K562 (cell line): ENCODE measurements around the gene MCM7. TPM values are rescaled to one million over a fixed set of nuclear protein-coding genes. Genes with fewer than 3 reads are reported as not detected.

Experiments used
- BACH1 ChIP-seq: fragments of 200-800 bp; sonication (Bioruptor generic); IDR thresholded peaks from 2 replicates; pipeline ENCODE4 v1.6.1; 2016; ENCODE audit warnings: missing genetic modification characterization, missing compliant biosample characterization
- CBX1 ChIP-seq: sonication (generic); IDR thresholded peaks from 2 replicates; pipeline ENCODE4 v1.6.1; 2016; ENCODE audit warnings: antibody characterized with exemption, low read depth, mild to moderate bottlenecking
- CREB1 ChIP-seq, 2 experiments: sonication (generic) in 1 of 2; formaldehyde crosslinking in 1 of 2; IDR thresholded peaks; 2 replicates each; pipeline versions ENCODE4 v1.6.1 to v1.8.0; 2012 to 2022; ENCODE audit warnings: inconsistent platforms in 1 of 2, mild to moderate bottlenecking in 1 of 2, missing genetic modification reagents in 1 of 2, moderate library complexity in 1 of 2
- CREB5 ChIP-seq: fragments of 250-450 bp; sonication (Bioruptor Pico); IDR thresholded peaks from 2 replicates; pipeline ENCODE4 v1.5.0; 2020; ENCODE audit warnings: mild to moderate bottlenecking
- CTBP1 ChIP-seq: fragments of 450-650 bp; IDR thresholded peaks from 2 replicates; pipeline ENCODE4 v1.6.1; 2016; ENCODE audit warnings: borderline replicate concordance
- HCFC1 ChIP-seq: IDR thresholded peaks from 2 replicates; pipeline ENCODE4 v1.6.1; 2012; ENCODE audit warnings: low read depth, low read length, improper control_type of control experiment
- KDM1A ChIP-seq, 2 experiments: fragments of 450-650 bp; IDR thresholded peaks; 2 replicates each; pipeline ENCODE4 v1.6.1; 2016; ENCODE audit warnings: mild to moderate bottlenecking in 2 of 2
- KDM2B ChIP-seq: fragments of 250-450 bp; sonication (Bioruptor Pico); IDR thresholded peaks from 2 replicates; pipeline ENCODE4 v1.8.0; 2021; ENCODE audit warnings: mild to moderate bottlenecking, moderate library complexity
- PHB2 ChIP-seq: fragments of 450-650 bp; IDR thresholded peaks from 2 replicates; pipeline ENCODE4 v1.6.1; 2017; ENCODE audit warnings: low read depth
- POLR3G ChIP-seq: IDR thresholded peaks from 2 replicates; pipeline ENCODE4 v1.6.1; 2011; ENCODE audit not compliant: insufficient read length, insufficient replicate concordance; ENCODE audit errors: extremely low read depth
- RBFOX2 ChIP-seq: fragments of 200-400 bp; formaldehyde crosslinking; IDR thresholded peaks from 2 replicates; pipeline ENCODE4 v1.6.1; 2017; ENCODE audit warnings: low read depth, mild to moderate bottlenecking, low read length, moderate library complexity
- SP1 ChIP-seq: sonication (generic); formaldehyde crosslinking; IDR thresholded peaks from 2 replicates; pipeline ENCODE4 v1.8.1; 2022; ENCODE audit warnings: mild to moderate bottlenecking, missing genetic modification reagents
- TAF15 ChIP-seq: fragments of 200-400 bp; formaldehyde crosslinking; IDR thresholded peaks from 2 replicates; pipeline ENCODE4 v1.6.1; 2017; ENCODE audit warnings: mild to moderate bottlenecking, low read depth, low read length, moderate library complexity
- ZC3H4 ChIP-seq: sonication (generic); formaldehyde crosslinking; IDR thresholded peaks from 2 replicates; pipeline ENCODE4 v1.9.0; 2021; ENCODE audit warnings: missing genetic modification reagents, borderline replicate concordance
- ZFP30 ChIP-seq: fragments of 250-450 bp; sonication (Bioruptor Pico); IDR thresholded peaks from 2 replicates; pipeline ENCODE4 v1.8.0; 2022; ENCODE audit warnings: moderate library complexity, mild to moderate bottlenecking, inconsistent platforms, borderline replicate concordance
- polyA plus RNA-seq, 8 experiments: library from polyadenylated mRNA; depleted of rRNA in 4 of 8; stranded (reverse) in 5 of 8; unstranded in 3 of 8; fragments of >200 nt; fragmentation: Nextera tagmentation in 2 of 8; fragmentation: Illumina TruSeq in 1 of 8; extraction: Ambion mirVana in 2 of 8; extraction: Trizol in 1 of 8; gene quantifications; 2 replicates each; pipeline versions ENCODE4 v1.2.1 to v1.2.3, GENCODE V29; 2011 to 2014; ENCODE audit warnings: inconsistent platforms in 1 of 8, missing spikeins in 1 of 8
- total RNA-seq, 7 experiments: library from RNA; depleted of rRNA in 6 of 7; stranded (reverse); fragments of >200 nt in 6 of 7; fragmentation: Illumina TruSeq in 2 of 7; extraction: Trizol in 2 of 7; gene quantifications; 2 replicates each; pipeline versions ENCODE4 v1.2.1 to v1.2.3, GENCODE V29; 2011 to 2021; ENCODE audit warnings: low replicate concordance in 1 of 7
- TF ChIP-seq, protein P1 (sequence below): fragments of 450-650 bp; IDR thresholded peaks from 2 replicates; pipeline ENCODE4 v1.6.1; 2016; ENCODE audit warnings: mild to moderate bottlenecking, moderate library complexity

MCM7 gene
- total and polyA plus RNA-seq, 9 of the 15 experiments (the other 6 are each of a cell fraction or from before 2014, with no cell fraction given), result 329 to 856 (median 437) TPM

DNA sequence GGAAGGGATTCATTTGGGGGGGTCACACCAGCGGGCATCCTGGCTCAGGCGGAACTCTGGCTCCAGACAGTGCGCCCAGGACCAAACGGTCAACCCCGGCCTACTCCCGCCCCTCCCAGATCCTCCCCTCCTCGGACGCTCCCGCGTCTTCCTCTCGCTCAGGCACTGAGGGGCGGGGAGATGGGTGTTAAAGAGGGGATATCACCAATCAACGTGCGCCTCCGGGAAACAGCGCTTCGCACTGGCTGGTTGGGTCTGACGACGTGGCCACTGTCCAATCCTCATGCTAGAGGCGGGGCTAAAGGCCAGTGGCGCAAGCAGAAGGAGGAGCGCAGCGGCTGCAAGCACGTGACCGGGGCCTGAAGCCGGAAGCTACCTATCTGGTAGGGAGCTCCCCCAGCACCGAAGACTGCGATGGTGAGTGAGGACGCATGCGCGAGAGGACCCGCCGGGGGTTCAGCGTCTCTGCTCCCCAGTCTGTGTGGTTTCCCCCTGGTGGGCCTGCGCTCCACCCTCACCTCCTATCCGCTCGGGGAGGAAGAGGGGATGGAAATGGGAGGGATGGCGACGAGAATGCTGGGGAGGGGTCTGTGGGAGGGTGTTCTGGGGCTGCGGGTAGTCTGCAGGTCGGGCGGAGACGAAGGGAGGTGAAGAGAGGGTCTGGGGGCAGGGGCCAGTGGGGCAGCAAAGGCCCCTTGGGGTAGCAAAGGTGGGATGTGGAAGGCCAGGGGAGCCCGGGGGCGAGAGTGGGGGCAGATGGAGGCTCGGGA lies 47.5 kb upstream of the MCM7 start, which contains the start of gene LAMTOR4 (continued):
- TF ChIP-seq, protein P1, sequence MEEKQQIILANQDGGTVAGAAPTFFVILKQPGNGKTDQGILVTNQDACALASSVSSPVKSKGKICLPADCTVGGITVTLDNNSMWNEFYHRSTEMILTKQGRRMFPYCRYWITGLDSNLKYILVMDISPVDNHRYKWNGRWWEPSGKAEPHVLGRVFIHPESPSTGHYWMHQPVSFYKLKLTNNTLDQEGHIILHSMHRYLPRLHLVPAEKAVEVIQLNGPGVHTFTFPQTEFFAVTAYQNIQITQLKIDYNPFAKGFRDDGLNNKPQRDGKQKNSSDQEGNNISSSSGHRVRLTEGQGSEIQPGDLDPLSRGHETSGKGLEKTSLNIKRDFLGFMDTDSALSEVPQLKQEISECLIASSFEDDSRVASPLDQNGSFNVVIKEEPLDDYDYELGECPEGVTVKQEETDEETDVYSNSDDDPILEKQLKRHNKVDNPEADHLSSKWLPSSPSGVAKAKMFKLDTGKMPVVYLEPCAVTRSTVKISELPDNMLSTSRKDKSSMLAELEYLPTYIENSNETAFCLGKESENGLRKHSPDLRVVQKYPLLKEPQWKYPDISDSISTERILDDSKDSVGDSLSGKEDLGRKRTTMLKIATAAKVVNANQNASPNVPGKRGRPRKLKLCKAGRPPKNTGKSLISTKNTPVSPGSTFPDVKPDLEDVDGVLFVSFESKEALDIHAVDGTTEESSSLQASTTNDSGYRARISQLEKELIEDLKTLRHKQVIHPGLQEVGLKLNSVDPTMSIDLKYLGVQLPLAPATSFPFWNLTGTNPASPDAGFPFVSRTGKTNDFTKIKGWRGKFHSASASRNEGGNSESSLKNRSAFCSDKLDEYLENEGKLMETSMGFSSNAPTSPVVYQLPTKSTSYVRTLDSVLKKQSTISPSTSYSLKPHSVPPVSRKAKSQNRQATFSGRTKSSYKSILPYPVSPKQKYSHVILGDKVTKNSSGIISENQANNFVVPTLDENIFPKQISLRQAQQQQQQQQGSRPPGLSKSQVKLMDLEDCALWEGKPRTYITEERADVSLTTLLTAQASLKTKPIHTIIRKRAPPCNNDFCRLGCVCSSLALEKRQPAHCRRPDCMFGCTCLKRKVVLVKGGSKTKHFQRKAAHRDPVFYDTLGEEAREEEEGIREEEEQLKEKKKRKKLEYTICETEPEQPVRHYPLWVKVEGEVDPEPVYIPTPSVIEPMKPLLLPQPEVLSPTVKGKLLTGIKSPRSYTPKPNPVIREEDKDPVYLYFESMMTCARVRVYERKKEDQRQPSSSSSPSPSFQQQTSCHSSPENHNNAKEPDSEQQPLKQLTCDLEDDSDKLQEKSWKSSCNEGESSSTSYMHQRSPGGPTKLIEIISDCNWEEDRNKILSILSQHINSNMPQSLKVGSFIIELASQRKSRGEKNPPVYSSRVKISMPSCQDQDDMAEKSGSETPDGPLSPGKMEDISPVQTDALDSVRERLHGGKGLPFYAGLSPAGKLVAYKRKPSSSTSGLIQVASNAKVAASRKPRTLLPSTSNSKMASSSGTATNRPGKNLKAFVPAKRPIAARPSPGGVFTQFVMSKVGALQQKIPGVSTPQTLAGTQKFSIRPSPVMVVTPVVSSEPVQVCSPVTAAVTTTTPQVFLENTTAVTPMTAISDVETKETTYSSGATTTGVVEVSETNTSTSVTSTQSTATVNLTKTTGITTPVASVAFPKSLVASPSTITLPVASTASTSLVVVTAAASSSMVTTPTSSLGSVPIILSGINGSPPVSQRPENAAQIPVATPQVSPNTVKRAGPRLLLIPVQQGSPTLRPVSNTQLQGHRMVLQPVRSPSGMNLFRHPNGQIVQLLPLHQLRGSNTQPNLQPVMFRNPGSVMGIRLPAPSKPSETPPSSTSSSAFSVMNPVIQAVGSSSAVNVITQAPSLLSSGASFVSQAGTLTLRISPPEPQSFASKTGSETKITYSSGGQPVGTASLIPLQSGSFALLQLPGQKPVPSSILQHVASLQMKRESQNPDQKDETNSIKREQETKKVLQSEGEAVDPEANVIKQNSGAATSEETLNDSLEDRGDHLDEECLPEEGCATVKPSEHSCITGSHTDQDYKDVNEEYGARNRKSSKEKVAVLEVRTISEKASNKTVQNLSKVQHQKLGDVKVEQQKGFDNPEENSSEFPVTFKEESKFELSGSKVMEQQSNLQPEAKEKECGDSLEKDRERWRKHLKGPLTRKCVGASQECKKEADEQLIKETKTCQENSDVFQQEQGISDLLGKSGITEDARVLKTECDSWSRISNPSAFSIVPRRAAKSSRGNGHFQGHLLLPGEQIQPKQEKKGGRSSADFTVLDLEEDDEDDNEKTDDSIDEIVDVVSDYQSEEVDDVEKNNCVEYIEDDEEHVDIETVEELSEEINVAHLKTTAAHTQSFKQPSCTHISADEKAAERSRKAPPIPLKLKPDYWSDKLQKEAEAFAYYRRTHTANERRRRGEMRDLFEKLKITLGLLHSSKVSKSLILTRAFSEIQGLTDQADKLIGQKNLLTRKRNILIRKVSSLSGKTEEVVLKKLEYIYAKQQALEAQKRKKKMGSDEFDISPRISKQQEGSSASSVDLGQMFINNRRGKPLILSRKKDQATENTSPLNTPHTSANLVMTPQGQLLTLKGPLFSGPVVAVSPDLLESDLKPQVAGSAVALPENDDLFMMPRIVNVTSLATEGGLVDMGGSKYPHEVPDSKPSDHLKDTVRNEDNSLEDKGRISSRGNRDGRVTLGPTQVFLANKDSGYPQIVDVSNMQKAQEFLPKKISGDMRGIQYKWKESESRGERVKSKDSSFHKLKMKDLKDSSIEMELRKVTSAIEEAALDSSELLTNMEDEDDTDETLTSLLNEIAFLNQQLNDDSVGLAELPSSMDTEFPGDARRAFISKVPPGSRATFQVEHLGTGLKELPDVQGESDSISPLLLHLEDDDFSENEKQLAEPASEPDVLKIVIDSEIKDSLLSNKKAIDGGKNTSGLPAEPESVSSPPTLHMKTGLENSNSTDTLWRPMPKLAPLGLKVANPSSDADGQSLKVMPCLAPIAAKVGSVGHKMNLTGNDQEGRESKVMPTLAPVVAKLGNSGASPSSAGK, result peak; percentile 89
- TF ChIP-seq BACH1, result no peak
- peak; percentile 89 for TF ChIP-seq RBFOX2
- TF ChIP-seq PHB2, result peak; percentile 53; the same call in 1 of the 2 replicates
- TF ChIP-seq SP1 (CRISPR knock-in tag), result peak; percentile 99
- TF ChIP-seq CREB5 (CRISPR knock-in tag), result no peak
- TF ChIP-seq ZC3H4, result no peak
- TF ChIP-seq CTBP1, result peak; percentile 81
- TF ChIP-seq KDM2B (CRISPR knock-in tag), result no peak
- peak; percentile 50 for TF ChIP-seq HCFC1
- TF ChIP-seq POLR3G, result no peak
- no peak for TF ChIP-seq ZFP30
- TF ChIP-seq TAF15, result no peak
- TF ChIP-seq CREB1 (IDR thresholded peaks at IDR 0.05), result peak; percentile 85
- TF ChIP-seq CREB1 (CRISPR knock-in tag; IDR thresholded peaks at IDR 0.05), result peak; percentile 91
- TF ChIP-seq KDM1A (IDR thresholded peaks at IDR 0.05), result no peak
- TF ChIP-seq CBX1, result peak; percentile 63; the same call in 1 of the 2 replicates
